GF-D8 (cell line): ENCODE results near the gene CGB2.
"Not testable (repeated sequence)": the region's sequence is repeated elsewhere in the genome, so short reads cannot be mapped to it uniquely, and the experiment has no call there.

ENCODE experiments used
- DNase-seq: peaks from one replicate; lab custom pipeline; 2025; lab: John Stamatoyannopoulos, UW

Gene CGB2

GRCh38 chr19:49031642-49032301, at the start of gene CGB2:
Gene CGB2 (plus strand): TSS chr19:49031890. CDS start chr19:49032096, 206 bp downstream.
- DNase-seq, result not testable (repeated sequence)

GRCh38 chr19:48982280-48982679, 49.4 kb upstream of the CGB2 start:
- DNase-seq, result no peak

- DNase-seq, result no peak
Measured at GRCh38 chr19:48985711-48986110, 46.0 kb upstream of the CGB2 start.

- DNase-seq, result no peak
Measured at GRCh38 chr19:48986211-48986610, 45.5 kb upstream of the CGB2 start.

GRCh38 chr19:48987323-48987722, 44.4 kb upstream of the CGB2 start:
- no peak for DNase-seq

- DNase-seq, result no peak
Measured at GRCh38 chr19:48988286-48988685, 43.4 kb upstream of the CGB2 start.

GRCh38 chr19:48988860-48989259, 42.8 kb upstream of the CGB2 start:
- DNase-seq, result no peak

GRCh38 chr19:48989701-48990291, 41.9 kb upstream of the CGB2 start:
- DNase-seq, result no peak

GRCh38 chr19:48990400-48990799, 41.3 kb upstream of the CGB2 start:
- DNase-seq, result no peak

- DNase-seq, result no peak
Measured at GRCh38 chr19:48991011-48991609, 40.6 kb upstream of the CGB2 start.

GRCh38 chr19:48991873-48992580, 39.7 kb upstream of the CGB2 start:
- no peak for DNase-seq

- DNase-seq, result no peak
Measured at GRCh38 chr19:48992581-48993174, 39.0 kb upstream of the CGB2 start.

- peak; percentile 99 for DNase-seq
Measured at GRCh38 chr19:48993175-48994034, 38.3 kb upstream of the CGB2 start, which contains the start of the genes GYS1 and RUVBL2. Gene GYS1 (minus strand): TSS chr19:48993309. CDS start chr19:48993112, 197 bp downstream. Gene RUVBL2 (plus strand): TSS chr19:48993887. CDS start chr19:48993912, 25 bp downstream.

GRCh38 chr19:48994035-48994386, 37.7 kb upstream of the CGB2 start:
- DNase-seq, result no peak

- DNase-seq, result no peak
Measured at GRCh38 chr19:48997972-48998371, 33.7 kb upstream of the CGB2 start.

- DNase-seq, result no peak
Measured at GRCh38 chr19:48999481-49000325, 32.0 kb upstream of the CGB2 start.

GRCh38 chr19:49004133-49004532, 27.6 kb upstream of the CGB2 start:
- DNase-seq, result no peak

GRCh38 chr19:49004964-49005614, 26.6 kb upstream of the CGB2 start:
- DNase-seq, result no peak

GRCh38 chr19:49006905-49007304, 24.8 kb upstream of the CGB2 start:
- DNase-seq, result no peak

- DNase-seq, result no peak
Measured at GRCh38 chr19:49009828-49010227, 21.9 kb upstream of the CGB2 start.
